HG03064 (cell line): Measurements from ENCODE around the gene PSPH.

Experiments
- ATAC-seq: cut with Tn5 transposase; IDR thresholded peaks from one replicate; pipeline ENCODE4 v1.9.1; 2021; ENCODE audit warnings: low read depth; ENCODE audit not compliant: unreplicated experiment

The PSPH gene

DNA sequence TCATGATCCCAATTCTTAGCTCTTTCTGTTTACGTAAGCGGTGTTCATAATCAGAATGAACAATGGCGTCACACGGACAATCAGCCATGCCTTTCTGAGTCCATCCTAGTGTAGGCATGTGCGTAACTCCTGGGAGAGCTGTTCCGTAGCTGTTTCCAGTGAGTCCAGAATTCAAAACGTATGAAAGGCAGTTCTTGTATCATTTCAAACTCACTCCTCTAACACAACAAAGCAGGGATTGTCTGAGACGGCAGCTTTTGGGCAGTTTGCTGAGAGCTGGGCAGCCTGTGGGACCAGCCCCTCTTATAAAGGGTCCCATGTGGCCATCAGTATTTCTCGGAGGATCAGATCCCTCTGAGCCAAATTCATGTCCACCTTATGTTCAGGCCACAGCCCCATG is 43.4 kb downstream of the PSPH start:
- no peak for ATAC-seq

DNA sequence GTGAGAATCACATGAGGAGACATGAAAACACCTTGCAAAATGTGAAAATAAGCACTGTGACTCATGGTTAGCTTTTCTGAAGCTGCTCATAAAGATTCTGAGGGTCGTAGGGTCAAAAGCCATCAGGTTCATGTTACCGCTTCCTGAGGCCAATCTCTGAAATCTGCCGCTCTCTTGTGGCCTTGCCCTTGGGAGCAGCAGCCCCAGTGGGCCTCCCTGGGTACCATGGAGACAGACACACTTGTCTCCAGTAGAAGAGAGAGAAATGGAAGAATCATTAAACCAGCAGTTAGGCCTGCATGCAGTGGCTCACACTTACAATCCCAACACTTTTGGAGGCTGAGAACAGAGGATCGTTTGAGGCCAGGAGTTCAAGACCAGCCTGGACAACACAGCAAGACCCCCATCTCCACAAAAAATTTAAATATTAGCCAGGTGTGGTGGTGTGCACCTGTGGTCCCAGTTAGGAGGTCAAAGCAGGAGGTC is 44.0 kb downstream of the PSPH start:
- ATAC-seq, result no peak

DNA sequence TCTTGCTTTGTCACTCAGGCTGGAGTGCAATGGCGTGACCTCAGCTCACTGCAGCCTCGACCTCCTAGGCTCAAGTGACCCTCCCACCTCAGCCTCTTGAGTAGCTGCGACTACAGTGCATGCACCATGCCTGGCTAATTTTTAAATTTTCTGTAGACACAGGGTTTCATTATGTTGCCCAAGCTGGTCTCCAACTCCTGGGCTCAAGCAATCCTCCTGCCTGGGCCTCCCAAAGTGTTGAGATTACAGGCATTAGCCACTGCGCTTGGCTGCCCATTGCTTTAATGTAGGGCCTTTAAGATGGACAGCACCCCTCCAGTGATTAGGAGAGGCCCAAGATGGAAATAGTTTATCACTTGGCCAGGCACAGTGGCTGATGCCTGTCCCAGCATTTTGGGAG is 47.5 kb downstream of the PSPH start:
- ATAC-seq, result no peak

DNA sequence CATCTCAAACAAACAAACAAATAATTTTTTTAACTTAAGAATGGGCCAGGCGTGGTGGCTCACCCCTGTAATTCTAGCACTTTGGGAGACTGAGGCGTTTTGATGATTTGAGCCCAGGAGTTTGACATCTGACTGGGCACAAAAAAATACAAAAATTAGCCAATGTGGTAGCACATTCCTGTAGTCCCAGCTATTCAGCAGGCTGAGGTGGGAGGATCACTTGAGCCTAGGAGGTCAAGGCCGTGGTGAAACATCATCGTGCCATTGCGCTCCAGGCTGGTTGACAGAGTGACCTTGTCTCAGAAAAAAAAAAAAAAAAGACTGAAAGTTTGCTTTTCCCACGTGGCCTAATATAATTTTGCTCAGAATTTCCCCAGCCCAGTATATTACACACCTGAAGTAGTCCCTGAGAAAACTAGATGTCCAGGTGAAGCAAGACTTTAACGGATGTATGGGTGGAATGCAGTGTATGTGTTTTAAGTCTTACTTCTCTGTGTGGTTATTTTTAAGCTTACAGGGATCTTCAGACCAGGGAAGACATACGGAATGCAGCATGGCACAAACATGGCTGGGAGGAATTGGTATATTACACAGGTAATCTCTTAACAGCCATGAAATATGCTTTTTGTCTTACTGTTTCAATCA is 54.3 kb downstream of the PSPH start:
- ATAC-seq, result no peak

DNA sequence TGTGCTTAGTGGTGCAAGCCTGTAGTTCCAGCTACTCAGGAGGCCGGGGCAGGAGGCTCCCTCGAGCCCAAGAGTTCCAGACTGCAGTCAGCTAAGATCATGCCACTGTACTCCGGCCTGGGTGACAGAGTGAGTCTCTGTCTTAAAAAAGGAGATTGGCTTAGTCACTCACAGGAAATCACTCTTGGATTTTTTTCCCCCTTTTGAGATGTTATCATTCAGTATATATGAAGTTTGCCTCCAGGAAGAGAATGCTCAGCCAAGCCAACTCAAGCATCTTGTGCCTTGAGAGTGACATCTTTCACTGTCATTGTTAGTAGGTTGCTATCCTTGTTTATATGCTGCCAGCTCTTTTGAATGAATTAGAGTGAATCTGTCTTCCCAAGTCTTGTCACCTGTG is 58.9 kb downstream of the PSPH start:
- ATAC-seq, result no peak

DNA sequence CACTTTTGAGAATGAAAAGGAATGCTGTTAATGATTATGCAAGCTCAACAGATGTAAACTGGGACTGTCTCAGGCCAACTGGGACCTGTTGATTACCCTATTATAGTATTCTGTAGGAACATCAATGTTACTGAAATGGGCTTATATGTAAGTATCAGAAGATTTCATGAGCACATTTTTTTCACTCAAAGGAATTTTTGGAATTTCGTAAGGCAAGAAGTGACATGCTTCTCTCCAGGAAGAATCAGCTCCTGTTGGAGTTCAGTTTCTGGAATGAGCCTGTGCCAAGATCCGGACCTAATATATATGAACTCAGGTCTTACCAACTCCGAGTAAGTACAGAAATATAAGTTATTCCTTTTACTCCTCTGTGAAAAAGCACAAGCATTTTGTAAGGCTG is 67.7 kb downstream of the PSPH start:
- ATAC-seq, result no peak

DNA sequence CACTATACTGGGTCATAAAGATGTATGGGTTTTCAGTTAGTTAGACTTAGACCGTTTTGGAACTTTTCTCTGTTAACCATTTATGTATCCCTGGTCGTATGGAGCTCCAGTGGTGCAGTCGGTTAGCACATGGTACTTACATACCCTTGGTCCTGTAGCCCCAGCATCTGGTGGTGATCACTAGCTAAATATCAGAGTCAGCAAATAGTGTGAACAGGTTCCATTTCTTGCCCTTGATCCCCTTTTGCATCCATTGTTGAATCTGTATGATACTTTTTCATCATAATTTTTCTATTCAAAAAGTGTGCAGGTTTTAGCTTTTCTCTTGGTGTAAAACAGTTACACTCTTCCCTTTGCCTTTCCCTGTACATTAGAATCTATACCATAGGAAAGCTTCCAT is 71.0 kb downstream of the PSPH start:
- ATAC-seq, result no peak

DNA sequence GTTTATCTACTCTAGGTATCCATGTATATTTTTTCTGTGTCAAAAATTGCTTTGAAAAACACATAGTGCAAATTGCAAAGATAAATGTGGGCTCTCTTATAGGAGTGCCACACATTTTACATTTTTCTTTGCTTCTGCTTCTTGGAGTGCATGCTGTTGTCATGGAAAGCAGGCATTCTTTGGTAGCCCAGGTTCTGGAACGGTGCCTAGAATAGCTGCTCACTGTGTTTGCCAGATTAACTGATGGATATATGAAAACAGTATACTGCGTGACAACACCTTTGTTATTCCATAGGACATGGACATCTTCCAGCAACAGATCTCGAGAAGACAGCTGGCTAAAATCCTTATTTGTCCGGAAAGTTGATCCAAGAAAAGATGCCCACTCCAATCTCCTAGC is 73.4 kb downstream of the PSPH start:
- ATAC-seq, result no peak

DNA sequence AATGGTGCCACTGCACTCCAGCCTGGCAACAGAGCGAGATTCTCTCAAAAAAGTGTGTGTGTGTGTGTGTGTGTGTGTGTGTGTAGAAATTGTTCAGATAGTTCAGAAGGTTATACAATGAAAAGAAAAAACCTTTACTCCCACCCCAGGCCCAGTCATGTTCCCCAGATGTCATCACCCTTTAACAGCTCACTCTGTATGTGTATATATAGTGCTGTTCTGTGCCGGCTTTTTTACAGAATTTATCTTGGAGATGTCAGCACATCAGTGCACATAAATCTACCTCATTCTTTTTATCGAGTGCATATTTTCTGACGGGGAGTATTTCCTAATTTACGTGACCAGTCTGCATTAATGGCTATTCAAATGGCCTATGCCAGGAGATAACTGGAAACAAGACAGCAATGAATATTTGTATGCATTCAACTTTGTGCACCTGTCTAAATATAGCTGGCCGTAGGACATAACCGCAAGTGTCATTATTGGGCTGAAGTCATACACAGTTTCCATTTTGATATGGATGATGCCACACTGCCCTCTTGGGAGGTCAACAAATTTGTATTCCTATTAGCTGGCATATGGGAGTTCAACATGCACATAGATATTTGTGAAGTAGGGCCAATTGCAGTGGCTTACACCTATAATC is 75.1 kb downstream of the PSPH start:
- ATAC-seq, result no peak

DNA sequence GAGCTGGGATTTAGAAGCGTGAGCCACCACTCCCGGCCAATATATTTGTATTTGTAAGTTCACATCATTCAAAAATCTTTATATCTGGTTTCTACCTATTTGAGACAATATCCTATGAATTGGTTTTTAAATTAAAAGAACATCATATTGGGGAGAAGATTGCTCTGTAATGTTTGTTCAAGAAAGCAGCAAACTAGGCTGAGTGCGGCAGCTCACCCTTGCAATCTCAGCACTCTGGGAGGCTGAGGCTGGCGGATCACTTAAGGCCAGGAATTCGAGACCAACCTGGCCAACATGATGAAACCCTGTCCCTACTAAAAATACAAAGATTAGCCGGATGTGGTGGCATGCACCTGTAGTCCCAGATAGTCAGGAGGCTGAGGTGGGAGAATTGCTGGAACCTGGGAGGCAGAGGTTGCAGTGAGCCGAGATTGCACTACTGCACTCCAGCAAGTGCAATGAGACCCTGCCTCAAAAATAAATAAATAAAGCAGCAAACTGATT is 77.4 kb downstream of the PSPH start:
- ATAC-seq, result no peak

DNA sequence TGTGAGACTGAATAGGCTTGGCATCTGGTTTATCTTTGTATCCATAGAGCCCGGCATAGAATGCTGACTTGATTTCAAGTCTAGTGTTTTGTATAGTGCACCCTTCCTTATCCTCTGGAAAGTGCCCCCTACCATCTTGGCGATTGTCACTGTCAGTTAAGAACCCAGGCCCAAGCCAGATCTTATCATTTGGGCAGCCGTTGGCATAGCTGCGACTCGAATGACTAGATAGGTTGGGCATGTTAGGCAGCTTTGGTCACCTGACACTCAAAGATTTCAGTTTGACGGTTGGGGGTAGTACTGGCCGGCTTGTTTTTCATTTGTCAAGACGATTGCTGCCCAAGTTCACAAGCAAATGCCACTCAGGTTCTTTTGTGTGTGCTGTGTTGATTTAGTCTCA is 80.3 kb downstream of the PSPH start:
- ATAC-seq, result no peak

DNA sequence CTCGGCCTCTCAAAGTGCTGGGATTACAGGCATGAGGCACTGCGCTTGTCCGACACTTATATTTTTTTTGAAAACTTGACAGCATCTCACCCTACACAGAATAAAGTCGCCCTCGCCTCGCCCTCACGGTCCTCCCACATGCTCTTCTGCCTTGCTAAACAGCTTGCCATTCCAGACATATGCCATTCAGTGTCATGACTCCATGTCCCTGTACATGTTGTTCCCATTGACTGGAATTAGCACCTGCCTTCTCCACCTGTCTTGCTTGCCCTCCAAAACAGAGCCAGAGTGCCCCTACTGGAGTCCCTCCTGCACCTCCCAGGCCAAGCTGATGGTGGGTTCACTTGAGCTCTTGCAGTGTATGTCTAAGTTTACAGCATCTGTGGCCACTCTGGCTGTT is 80.7 kb downstream of the PSPH start:
- no peak for ATAC-seq

DNA sequence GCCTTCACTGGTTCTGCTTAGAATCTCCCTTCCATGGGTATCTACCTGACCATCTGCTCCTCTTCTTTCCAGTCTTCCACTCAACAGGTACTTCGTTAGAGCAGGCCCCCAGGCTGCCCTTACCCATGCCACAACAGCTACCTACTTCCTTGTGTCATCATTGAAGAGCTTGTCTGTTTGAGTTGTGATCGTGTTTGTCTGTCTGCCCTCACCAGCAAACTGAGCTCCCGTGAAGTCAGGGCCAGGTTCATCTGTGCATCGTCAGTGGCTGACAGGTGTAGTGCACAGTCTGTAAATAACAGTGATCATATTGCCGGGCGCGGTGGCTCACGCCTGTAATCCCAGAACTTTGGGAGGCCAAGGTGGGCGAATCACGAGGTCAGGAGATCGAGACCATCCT is 81.9 kb downstream of the PSPH start:
- ATAC-seq, result no peak

DNA sequence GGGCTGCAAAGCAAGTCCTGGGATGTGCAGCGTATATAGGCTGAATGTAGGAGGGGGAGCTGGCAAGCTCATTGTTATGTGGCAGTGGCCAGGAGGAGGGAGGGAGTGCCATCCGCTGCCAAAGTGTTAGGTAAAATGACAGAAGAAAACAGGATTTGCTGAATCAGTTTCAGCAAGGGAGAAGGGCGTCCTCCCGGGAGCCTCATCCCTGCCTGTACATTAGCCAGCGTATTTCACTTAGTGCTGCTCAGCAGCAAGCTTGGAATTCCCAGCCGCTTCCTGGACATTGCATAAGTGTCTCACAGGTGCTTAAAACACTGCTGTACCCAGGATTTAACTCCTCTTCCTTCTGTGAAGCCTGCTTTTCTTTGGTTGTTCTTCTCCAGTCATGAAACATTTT is 84.4 kb downstream of the PSPH start:
- no peak for ATAC-seq

DNA sequence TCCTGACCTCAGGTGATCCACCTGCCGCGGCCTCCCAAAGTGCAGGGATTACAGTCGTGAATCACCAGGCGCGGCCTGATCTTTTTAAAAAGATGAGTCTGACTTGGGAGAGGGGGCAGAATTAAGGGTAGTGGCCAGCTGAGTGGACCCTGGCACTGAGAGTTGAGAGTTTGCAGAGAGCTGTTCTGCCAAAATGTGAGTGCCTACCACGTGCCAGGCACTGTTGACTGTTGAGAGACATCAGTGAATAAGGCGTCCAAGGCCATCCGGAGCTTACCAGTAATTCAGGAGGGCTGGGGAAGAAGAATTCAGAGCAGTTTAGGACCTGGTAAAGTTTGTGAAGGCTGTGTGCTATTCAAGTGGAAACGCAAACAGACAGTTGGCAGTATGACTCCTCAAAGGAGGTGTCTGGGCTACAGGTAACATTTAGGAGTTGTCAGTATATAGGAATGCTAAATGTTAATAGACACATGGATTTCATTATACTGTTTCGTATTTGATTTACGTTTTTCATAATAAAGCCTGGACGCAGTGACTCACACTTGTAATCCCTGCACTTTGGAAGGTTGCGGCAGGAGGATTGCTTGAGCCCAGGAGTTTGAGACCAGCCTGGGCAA is 85.3 kb downstream of the PSPH start:
- no peak for ATAC-seq

DNA sequence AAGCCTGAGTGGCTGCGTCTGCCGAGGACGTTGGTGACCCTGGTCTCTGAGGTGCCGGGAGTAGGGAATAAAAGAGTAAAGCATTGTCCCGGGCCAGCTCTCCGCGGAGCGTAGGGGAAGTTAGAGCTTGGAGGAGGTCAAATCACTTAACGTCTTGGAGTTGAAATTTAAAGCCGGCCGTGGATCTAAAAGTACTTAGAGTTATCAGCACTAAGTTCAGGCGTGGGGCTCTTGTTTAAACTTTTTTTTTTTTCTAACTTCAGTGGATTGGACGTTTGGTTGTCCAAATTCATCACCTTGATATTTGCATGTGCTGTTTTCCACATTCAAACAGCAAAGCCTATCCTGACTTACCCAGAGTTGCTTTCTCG is 86.2 kb downstream of the PSPH start:
- ATAC-seq, result no peak

DNA sequence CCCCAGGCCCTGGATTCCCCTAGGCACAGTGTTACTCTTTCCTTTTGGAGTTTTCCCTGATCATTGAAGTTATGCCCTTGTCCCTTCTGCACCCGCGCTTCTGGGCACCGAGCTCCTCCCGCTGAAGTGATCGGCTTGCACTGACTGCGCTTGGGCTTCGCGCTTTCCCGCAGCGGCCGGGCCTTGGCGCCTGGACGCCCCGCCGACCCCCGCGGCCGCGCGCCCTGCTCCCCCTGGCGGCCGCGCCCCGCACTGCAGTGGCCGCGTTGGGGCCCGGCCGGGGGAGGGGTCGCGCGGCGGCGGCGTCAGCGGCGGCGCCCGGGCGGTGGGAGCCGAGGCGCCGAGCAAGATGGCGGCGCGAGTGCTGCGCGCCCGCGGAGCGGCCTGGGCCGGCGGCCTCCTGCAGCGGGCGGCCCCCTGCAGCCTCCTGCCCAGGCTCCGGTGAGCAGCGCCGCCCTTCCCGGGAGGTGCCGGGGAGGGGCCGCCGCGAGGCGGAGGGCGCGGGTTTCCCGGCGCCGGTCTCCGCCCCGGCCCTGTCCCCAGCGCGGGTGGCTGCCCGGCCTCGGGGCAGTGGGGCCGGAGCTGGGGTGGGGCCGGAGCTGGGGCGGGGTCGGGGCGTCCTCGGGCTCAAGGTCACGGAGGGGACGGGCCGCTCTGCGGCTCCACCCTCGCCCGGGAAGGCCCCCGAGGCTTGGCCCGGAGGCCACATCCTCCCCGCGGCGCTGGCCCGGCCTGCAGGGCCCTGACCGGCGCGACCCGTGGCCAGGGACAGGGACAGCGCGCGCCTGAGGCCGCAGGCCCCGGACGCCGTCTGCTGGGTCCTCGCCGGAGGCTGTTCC is 86.8 kb downstream of the PSPH start, which contains the start of gene NIPSNAP2:
Gene NIPSNAP2 (plus strand): TSS at position 325 of the 839 bp plus-strand sequence. CDS start 25 bp downstream, at position 350.
- peak; percentile 79 for ATAC-seq

DNA sequence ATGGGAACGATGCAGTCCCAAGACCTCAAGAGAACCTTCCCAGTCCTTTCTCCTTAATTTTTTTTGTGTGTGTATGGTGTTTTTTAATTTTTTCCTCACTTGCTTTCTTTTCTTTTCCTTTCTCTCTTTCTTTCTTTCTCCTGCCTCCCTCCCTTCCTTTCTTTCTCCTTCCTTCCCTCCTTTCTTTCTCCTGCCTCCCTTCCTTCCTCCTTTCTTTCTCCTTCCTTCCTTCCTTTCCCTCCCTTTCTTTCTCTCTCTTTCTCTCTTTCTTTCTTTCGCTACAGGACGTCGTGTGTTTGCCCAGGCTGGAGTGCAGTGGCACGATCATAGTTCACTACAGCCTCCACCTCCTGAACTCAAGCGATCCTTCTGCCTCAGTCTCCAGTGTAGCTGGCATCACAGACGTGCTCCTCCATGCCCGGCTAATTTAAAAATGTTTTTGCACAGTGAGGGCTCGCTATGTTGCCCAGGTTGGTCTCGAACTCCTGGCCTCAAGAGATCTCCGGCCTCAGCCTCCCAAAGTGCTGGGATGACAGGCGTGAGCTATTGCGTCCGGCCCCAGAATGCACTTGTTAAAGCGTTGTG is 87.6 kb downstream of the PSPH start:
- ATAC-seq, result no peak

DNA sequence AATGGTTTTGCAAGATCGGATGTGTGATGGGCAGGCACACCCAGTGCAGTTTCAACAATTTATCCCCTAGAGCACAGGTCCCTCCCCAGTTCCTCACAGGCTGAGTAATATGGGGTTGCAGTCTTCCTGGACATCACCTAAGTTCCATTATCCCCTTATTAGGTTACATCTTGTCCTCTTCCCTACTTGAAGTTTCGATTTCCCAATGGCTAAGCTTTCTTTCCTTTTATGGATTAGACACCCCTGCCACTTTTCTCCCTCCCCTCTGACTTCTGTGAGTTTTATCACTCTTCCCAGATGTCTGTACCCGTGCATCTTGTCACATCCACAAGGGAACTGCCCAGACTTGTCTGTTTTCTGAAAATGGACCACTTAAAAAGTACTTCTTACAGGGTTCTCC is 89.2 kb downstream of the PSPH start:
- no peak for ATAC-seq
